Activated gamma-delta T cell treated with Interleukin-2 at 50 U/mL for 16 hours (primary cell): ENCODE data around the gene VENTX.
A peak's percentile ranks its signal among the peaks of the same experiment; 100 is the strongest.

ENCODE experiments used
- DNase-seq: peaks from one replicate; pipeline ENCODE4 v3.0.0-alpha.2; 2020

VENTX gene

DNA sequence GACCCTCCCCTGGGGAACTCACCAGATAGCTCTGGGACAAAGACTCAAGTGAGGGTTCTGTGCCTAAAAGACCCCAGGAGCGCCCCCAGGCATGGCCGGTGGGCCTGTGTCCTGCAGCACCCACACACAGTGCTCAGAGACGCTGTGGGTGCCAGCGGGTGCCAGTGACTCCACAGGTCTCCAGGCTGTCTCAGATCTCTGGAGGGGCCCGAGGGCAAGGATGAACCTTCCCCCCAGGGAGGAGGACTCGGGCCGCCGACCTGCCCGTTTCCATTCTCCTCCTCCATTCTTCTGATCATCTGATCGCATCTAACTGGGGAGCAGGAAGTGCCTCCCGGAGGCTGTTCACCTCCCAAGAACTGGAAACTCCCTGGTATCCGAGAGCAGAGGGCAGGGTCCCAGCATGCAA lies 38.0 kb downstream of the VENTX start:
- DNase-seq = peak; percentile 48

- no peak for DNase-seq
These were observed 38.4 kb downstream of the VENTX start for GRCh38 chr10:133276100-133276434.

DNA sequence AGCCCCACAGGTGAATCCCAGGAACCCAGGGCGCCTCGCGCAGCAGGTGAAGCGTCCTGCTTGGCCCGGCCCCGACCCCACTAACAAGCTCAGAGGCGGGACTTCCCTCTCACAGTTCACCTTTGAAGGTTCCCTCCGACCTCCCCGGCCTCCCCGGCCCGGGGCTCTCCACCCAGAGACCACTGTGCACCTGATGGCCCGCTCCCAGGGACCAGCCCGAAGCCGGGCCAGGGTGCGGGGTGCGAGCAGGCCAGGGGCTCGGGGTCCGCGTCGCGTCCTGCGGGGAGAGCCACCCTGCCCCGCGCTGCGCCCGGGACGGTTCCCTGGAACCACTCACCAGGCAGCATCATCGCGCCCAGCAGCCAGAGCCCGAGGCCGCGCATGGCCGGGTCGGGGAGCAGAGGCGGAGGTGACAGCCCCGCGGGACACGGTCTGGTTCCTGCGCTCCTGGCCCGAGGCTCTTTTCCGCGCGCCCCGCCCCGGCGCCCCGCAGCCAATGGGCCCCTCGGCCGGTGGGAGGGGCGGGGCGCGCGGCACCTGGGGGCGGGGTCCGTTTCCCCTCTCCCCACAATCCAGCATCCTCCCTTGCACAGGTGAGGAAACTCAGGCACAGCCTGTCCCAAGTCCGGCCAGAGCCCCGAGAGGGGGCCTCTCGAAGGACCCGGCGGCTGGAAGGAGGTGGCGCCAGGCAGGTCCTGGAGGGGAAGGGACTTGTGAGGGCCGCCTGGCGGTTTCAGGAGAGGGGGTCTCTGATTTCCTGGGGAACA lies 39.0 kb downstream of the VENTX start, which contains the start of gene ADAM8:
Gene ADAM8, minus strand, starts transcription at position 434 of the 767 bp plus-strand sequence. Its CDS starts 51 bp downstream, at position 383.
- DNase-seq = peak; percentile 59

DNA sequence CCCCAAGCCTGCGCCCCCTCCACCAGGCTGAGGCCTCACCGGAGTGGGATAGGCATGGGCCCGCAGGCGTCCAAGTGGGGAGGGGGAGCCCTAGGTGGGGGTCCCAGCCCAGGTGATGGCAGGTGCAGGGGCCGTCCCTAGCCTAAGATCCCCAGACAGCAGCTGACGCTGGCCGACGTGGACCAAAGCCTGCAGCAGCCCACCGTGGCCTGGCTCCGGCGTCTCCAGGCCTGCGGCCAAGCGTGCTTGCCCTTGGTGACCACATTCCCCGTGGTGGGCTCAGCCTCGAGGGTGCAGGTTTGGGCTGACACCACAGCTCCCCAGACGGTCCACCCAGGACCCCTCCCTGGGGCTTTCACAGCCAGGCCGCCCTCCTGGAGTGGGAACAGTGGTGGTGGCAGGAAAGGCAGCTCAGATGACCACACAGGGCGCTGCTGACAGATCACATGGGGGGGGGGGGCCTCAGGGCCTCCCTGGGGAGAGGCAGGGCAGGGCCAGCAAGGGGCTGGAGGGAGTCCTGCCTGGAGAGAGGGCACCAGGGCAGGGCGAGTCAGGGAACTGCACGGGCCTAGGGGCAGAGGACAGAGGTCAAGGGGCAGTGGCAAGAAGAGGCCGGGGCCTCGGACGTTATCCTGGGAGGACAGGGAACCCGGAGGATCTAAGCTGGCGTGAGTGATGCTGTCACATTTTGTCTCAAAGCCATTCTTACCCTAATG lies 39.8 kb downstream of the VENTX start:
- no peak for DNase-seq

GRCh38 chr10:133277993-133278576 lies 40.4 kb downstream of the VENTX start:
- no peak for DNase-seq

DNA sequence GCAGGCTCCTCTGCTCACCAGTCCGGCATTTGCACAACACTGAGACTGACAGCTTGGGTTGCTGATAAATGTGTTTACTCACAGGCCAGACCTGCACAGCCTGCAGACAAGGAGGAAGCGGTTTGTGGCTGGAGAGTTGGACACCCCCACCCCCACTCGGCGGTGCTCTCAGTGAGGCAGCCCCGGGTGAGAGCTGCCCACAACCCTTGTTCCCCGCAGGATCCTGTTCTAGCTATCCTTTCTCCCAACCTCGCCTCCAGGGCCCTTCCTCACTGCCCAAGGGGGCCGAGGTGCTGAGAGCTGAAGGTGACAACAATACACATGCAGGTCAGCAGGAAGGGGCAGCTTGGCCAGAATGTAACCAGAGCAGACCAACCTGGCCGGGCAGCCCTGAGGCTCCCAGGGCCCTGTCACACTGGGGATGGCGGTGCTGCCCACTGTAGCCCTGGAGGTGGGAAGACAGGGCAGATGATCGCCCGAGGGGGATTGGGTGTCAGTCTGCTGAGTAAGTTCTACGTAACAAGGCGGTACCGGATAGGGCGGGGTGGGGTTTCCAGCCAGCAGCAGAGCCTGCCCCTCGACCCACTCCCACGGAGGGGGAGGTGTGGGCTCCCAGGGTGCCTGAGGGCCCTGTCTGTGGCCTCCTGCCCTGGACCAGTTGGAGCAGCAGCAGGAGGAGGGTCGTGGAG lies 41.1 kb downstream of the VENTX start:
- DNase-seq = peak; percentile 73

GRCh38 chr10:133279326-133280226 lies 41.9 kb downstream of the VENTX start:
- DNase-seq = no peak

- DNase-seq = no peak
These were observed 42.9 kb downstream of the VENTX start for GRCh38 chr10:133280391-133281059.

DNA sequence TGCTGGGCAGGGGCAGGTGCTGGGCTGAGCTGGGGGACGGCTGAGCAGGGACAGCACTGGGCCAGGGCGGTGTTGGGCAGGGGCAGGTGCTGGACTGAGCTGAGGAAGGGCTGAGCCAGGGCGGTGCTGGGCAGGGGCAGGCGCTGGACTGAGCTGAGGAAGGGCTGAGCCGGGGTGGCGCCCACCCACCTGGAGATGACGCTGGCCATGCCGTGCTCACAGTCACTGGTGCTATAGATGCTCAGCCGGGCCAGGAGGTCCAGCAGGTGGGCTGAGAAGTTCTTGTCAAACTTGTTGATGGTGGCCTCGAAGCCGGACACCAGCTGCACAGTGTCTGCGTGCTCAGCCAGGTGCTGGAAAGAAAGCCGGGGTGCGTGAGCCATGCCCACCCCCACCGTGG lies 43.4 kb downstream of the VENTX start:
- DNase-seq = no peak

- no peak for DNase-seq
These were observed 44.1 kb downstream of the VENTX start for GRCh38 chr10:133281628-133282372.

DNA sequence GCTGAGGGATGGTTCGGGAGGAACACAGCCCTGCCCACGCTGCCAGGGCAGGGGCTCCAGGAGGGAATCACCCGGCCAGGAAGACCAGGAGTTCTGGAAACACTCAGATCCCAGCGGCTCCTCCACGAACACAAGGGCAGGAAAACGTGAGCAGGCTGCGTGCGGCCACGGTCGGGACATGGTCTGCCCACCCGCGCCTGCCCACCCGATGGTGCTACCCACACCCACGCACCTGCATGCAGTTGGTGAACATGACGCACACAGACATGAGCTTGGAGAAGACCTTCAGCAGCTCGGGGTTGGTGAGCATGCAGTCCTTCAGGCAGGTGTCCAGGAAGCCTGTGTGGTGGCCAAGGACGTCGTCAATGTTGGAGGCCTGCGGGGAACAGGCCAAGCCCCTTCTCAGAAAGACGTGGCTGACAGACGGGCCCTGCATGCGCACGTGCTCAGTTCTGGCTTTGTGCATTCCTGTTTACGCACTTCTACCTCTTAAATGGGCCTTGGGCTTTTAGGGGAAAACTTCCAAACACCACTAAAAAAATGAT lies 45.3 kb downstream of the VENTX start:
- DNase-seq = no peak

- no peak for DNase-seq
These were observed 46.3 kb downstream of the VENTX start for GRCh38 chr10:133283931-133284330.

DNA sequence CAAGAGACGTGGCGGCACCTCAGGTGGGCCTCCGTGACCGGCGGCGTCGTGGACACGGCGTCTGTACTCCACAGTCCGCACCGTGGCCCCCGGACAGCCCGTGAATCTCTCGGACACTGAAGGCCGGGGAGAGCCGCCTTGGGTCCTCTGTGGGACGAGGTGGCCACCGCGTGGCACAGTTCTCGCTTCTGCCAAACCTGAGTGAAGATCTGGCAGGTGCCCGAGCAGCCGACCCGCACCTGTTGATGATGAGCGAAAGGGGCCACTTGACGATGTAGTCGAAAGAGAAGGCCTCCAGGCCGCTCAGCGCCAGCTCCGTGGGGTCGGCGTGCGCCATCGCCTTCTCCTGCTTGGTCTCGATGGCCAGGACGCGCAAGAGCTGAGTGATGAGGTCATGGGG lies 47.6 kb downstream of the VENTX start:
- DNase-seq = no peak

- no peak for DNase-seq
These were observed 48.7 kb downstream of the VENTX start for GRCh38 chr10:133286366-133286765.

- DNase-seq = no peak
These were observed 50.3 kb downstream of the VENTX start for GRCh38 chr10:133287832-133288500.

GRCh38 chr10:133289761-133290160 lies 52.1 kb downstream of the VENTX start:
- no peak for DNase-seq
